CD4-positive, alpha-beta T cell treated with Interleukin-4 for 4 hours (primary cell): ENCODE results near the gene MSLN.

Source experiments
- DNase-seq: peaks from one replicate; pipeline ENCODE4 v3.0.0-alpha.2; 2020

The MSLN gene

GRCh38 chr16:723695-724094, 36.8 kb upstream of the MSLN start:
- no peak for DNase-seq

GRCh38 chr16:724188-725040, 36.1 kb upstream of the MSLN start:
- no peak for DNase-seq

DNA sequence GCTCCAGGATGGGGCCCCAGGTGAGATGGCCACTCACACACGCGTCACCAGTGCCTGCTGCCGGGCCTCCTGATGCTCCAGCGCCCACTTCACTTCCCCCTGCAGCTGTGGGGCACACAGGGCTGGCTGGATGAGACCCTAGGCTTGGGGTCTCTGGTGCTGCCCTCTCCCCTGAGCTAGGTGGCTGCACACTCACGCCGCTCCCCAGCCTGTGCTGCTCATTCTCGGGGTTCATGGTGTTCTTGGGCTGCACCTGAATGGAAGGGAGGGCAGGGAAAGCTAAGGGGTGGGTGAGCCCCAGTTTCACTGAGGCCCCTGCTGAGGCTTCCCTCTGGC, 35.5 kb upstream of the MSLN start:
- DNase-seq: no peak

GRCh38 chr16:725463-726187, 34.9 kb upstream of the MSLN start:
- no peak for DNase-seq

DNA sequence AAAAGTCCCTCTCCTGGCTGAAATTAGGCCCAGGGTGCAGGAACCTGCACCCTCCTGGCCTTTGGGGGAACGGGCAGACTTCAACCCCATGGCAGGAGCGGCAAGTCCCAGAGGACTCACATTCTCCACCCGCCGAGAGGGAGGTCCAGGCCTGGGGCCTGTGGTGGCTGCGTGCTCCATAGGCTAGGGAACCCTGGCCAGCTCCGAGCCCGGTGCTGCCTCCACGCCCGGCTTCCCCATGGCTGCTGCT, 34.4 kb upstream of the MSLN start:
- no peak for DNase-seq

DNA sequence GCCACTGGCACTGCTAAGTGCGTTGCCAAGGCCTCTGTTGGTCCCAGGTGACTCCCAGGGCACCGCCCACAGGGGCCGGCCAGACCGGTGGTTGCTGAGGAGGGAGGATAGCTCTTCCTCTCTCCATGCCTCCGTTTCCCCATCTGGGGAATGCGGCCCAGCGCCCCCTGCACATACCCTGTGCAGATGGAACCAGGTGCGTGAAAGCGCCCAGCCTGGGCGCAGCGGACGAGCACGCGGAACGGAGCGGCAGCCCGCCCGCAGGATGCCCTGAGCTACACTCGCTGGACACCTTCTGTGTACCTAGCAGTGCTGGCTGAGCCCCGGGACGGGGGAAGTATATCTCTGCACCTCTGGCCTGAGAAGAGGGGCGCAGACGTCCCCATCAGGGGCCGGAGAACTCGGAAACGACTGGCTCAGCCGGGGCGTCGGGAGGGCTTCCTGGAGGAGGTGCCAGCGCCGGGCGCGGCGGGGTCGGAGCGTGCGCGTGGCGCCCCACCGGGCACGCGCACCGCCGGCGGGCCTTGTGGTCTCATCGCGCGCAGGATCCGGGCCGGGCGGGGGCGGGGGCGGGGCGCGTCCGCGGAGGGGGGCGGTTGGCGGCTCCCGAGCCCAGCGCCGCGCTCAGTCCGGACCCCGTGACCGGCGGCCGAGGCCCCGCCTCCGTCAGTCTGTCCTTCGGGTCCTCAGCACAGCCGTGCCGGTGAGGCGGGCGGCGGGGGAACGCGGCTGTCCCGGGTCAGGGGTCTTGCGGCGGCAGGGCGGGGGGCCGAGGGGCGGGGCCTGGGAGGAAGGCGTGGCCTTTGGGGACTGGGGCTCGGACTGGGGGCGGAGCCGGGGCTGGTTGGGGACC, 33.9 kb upstream of the MSLN start, which contains the start of the genes CCDC78 and HAGHL:
CCDC78 (minus strand) TSS at position 6 of the 853 bp plus-strand sequence. CDS start 76 bp downstream, outside the sequence.
HAGHL (plus strand) TSS at position 669 of the 853 bp plus-strand sequence. CDS start 404 bp downstream, outside the sequence.
- peak; percentile 38 for DNase-seq

DNA sequence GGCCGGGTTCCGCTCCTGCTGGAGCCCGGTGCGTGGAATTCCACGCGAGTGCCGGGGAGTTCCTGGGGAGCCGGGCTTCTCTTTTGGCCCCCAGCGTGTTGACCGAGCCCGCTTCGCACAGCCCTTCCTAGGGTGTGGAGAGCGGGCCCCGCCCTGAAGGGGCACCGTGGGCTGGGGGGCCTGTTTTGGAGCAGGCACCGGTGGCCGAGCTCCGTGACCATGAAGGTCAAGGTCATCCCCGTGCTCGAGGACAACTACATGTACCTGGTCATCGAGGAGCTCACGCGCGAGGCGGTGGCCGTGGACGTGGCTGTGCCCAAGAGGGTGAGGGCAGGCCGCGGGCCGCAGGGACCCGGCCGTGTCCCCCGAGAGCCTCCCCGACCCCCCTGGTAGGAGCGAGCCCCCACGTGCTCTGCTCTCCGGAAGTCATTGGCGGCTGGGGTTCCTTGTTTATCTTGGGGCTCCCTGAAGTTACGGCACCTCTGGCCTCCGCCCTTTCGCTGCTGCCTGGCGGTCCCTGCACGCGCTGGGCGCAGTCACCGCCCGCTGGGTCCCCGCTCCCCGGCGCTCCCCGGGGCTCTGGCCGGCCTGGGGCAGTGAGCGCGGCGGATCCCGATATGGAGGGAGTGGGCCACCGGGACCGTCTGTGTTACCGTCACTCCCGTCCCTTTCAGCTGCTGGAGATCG, 33.1 kb upstream of the MSLN start:
- peak; percentile 23 for DNase-seq

DNA sequence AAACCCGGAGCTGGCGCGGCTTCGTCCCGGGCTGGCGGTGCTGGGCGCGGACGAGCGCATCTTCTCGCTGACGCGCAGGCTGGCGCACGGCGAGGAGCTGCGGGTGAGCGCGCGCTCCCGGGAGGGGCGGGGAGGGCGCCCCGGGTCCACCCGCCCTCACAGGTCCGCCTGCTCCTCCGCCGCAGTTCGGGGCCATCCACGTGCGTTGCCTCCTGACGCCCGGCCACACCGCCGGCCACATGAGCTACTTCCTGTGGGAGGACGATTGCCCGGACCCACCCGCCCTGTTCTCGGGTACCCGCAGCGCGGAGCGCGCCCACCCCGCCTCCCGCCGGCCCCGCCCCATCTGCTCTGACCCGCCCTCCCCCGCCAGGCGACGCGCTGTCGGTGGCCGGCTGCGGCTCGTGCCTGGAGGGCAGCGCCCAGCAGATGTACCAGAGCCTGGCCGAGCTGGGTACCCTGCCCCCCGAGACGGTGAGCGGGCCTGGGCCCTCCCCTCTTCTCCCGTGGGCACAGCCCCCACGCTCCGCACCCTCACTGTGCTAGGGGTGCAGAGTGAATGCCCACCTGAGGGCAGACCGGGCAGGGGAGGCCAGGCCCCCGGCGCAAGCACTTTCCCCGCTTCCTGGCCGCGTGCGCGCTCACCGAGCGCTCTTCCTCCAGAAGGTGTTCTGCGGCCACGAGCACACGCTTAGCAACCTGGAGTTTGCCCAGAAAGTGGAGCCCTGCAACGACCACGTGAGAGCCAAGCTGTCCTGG, 32.2 kb upstream of the MSLN start:
- peak; percentile 46 for DNase-seq

GRCh38 chr16:728890-729744, 31.4 kb upstream of the MSLN start:
- no peak for DNase-seq

DNA sequence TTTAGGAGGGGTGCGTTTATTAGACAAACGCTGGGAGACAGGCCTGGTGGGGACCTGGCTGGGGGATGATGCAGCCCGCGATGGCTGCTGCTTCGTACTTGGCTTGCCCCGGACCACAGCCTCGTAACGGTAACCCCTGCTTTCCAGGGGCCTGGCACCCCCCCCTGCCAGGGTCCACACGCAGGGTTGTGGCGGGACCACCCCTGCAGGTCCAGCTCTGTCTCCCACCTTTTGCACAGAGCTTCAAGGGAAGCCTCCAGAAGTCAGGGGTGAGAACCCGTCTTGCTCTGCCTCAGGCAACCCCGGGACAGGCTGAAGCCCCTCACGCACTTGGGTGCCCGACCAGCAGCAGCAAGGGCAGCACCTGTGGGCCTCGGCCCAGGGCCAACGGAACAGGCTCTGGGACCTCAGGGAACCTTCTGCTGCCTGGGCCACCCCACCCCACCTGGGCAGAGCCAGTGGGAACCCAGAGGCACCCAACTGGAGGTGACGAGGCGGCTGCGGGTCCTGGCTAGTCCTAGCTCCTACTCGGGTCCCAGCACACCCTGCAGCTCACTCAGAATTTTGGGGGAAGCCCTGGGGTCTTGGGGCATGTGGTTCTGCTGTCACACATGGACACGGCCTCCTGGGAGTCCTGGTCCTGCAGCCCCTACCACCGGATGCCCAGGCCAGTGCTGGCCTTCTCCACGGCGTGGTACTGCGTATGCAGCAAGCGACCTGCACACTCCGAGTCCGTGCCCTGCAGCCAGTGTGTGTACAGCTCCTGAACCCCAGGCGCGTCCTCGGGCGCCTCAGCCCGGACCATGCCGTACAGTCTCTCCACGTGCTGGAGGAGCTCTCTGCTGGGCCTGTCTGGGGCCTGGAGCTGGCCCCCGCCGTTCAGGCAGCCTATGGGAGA, 30.5 kb upstream of the MSLN start:
- no peak for DNase-seq

- DNase-seq: no peak
These were observed 29.6 kb upstream of the MSLN start for GRCh38 chr16:730666-731509.

DNA sequence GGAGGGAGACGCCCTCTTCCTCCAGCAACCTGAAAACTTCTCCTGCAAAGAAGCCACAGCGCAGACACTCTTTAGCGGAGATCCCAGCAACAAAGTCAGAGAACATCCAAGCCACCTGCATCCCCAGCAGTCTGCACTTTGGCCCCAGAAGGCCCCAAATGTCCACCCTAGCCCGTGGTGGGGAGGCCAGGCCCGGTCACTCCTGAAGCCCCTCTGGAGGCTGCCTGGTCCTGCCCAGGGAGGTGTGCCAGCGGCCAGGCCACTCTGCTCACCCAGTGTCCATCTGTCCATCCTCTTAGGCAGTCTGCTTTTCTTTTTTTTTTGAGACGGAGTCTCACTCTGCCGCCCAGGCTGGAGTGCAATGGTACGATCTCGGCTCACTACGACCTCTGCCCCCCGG, 28.2 kb upstream of the MSLN start:
- DNase-seq: no peak

- no peak for DNase-seq
These were observed 27.6 kb upstream of the MSLN start for GRCh38 chr16:732936-733335.

DNA sequence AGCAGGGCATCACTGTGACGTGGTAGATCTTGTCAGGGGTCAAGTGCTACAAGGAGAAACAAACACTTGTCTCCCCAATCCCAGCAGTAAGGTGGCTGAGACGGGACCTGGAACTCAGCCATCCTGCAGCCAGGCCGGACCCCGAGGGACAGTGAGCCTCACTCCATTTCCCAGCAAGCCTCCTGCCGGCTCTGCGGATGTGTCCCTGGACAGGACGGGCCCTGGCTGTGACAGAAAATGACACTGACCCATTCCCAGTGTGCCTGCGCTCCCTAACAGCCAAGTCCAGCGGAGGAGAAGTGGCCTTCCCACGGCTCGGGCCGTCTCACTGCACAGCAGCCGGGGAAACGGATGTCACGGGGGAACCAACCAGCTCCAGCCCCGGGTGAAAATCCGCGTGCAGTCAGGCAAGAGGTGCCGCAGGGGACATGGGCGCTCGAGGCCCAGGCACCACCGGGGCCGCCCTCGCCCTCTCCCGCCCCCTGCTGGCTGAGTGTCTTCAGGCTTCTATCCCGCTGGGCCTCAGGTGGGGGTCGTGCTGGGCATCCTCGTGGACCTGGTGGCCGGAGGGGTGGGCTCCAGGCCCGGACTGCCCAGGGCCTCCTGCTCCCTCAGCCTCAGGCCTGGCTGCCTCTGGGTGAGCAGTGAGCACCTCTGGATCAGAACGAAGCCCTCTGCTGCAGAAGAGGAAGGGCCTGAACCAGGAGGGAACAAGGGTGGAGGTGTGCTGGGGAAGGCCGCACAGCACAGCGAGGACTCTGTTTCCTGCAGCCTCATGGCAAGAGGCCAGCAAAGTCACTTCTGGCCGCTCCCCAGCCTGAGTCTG, 26.9 kb upstream of the MSLN start:
- DNase-seq: no peak

- DNase-seq: no peak
These were observed 26.1 kb upstream of the MSLN start for GRCh38 chr16:734208-734980.

DNA sequence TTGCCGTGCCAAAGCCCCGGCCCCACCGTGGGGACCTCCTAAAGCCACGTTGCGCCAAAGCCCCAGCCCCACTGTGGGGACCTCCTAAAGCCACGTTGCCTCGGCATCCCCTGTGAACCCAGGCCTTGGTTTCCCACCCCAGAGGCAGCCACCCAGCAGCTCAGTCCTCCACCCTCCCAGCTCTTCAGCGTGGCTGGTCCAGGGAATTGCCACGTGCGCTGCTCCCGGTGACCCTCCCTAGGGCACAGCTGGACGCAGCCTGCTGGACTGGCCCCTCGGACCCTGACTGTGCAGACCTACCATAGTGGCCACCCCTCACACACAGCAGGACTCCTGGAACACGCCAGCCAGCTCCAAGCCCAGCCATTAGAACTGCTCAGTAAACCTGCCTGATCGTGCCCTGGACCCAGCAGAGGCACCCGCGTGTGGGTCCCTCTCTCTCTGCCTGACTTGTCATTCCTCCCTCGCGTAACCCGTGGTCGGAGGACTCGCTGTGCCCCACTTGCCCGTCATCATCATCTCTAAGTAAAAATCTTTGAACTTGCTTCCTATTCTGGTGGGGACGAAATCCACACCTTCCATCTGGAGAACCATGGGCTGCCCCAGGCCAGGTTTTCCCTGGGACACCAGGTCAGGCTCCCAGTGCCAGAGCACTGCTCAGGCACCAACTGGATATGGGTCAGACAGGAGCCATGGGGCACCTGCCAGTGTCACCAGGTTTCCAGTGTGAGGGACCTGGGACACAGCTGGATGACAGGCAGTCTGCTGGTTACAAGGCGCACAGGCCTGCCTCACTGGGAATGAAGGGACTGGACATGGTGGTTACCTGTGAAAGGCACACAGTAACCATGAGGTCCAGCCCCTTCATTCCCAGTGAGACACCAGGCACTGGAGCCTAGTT, 25.3 kb upstream of the MSLN start:
- no peak for DNase-seq
